ENCODE results near the gene FKBP3. TPM values are rescaled to one million over a fixed set of nuclear protein-coding genes. Genes with fewer than 3 reads are reported as not detected.

FKBP3 gene
- total RNA-seq, 1 experiment from 2014 or later = 94.2 TPM

- ChIA-PET CTCF (no interaction called here), POLR2A (no interaction called here)
- Mint-ChIP-seq H3K36me3 (ENCODE audit: insufficient read depth, unreplicated experiment) (peaks cover 76% of the 10 kb centered on the region), H3K27ac (ENCODE audit: unreplicated experiment) (no peak overlapping the region), H3K27me3 (ENCODE audit: insufficient read depth, unreplicated experiment) (no peaks in the 10 kb centered on the region), H3K4me3 (ENCODE audit: unreplicated experiment) (no peak overlapping the region), H3K9me3 (ENCODE audit: unreplicated experiment) (no peaks in the 10 kb centered on the region), H3K4me1 (ENCODE audit: low read depth, unreplicated experiment) (no peaks in the 10 kb centered on the region)
- Histone ChIP-seq H3K4me1 (no peaks in the 10 kb centered on the region), H3K36me3 (ENCODE audit: control insufficient read depth, insufficient read depth, low read length) (no peaks in the 10 kb centered on the region; the same call in none of the 2 replicates), H3K27me3 (replicated peaks; ENCODE audit: control insufficient read depth, insufficient read depth, low read length) (no peaks in the 10 kb centered on the region), H3K4me3 (ENCODE audit: low read depth, low read length) (no peak overlapping the region), H3K9me3 (no peaks in the 10 kb centered on the region)
- TF ChIP-seq CTCF (IDR thresholded peaks at IDR 0.05; ENCODE audit: insufficient read depth in 1 of 2, low read depth in 1 of 2, low read length in 1 of 2, severe bottlenecking in 1 of 2, unreplicated experiment in 1 of 2) = no peak
- intact Hi-C loops (cut with micrococcal nuclease; ENCODE audit: unreplicated experiment) = no loop called here
- no TSS peak for BruUV-seq (replicated peaks)
- DNase-seq = no peak
Measured at GRCh38 chr14:45123271-45123670, 11.0 kb downstream of the FKBP3 start.

- Histone ChIP-seq H3K4me3 (ENCODE audit: low read depth, low read length) (no peak overlapping the region), H3K36me3 (ENCODE audit: control insufficient read depth, insufficient read depth, low read length) (no peaks in the 10 kb centered on the region; the same call in 1 of the 2 replicates), H3K27me3 (replicated peaks; ENCODE audit: control insufficient read depth, insufficient read depth, low read length) (no peaks in the 10 kb centered on the region), H3K9me3 (no peaks in the 10 kb centered on the region), H3K4me1 (no peaks in the 10 kb centered on the region; the same call in 1 of the 2 replicates)
- no peaks in the 10 kb centered on the region for H3K9me3 Mint-ChIP-seq (ENCODE audit: unreplicated experiment)
- peaks cover 80% of the 10 kb centered on the region for H3K36me3 Mint-ChIP-seq (ENCODE audit: insufficient read depth, unreplicated experiment)
- no peak overlapping the region for H3K27ac Mint-ChIP-seq (ENCODE audit: unreplicated experiment)
- CTCF ChIA-PET = no interaction called here
- no peak for DNase-seq
- BruUV-seq (replicated peaks) = no TSS peak
- intact Hi-C loops (cut with micrococcal nuclease; ENCODE audit: unreplicated experiment) = no loop called here
- no peak overlapping the region for H3K4me3 Mint-ChIP-seq (ENCODE audit: unreplicated experiment)
- POLR2A ChIA-PET = no interaction called here
- no peaks in the 10 kb centered on the region for H3K27me3 Mint-ChIP-seq (ENCODE audit: insufficient read depth, unreplicated experiment)
- TF ChIP-seq CTCF (IDR thresholded peaks at IDR 0.05; ENCODE audit: insufficient read depth in 1 of 2, low read depth in 1 of 2, low read length in 1 of 2, severe bottlenecking in 1 of 2, unreplicated experiment in 1 of 2) = no peak
- no peaks in the 10 kb centered on the region for H3K4me1 Mint-ChIP-seq (ENCODE audit: low read depth, unreplicated experiment)
Measured at GRCh38 chr14:45120096-45120495, 14.2 kb downstream of the FKBP3 start.

GRCh38 chr14:45118594-45118993 lies 15.7 kb downstream of the FKBP3 start:
- Histone ChIP-seq H3K27me3 (replicated peaks; ENCODE audit: control insufficient read depth, insufficient read depth, low read length) (no peaks in the 10 kb centered on the region), H3K36me3 (ENCODE audit: control insufficient read depth, insufficient read depth, low read length) (no peaks in the 10 kb centered on the region; the same call in 1 of the 2 replicates), H3K4me3 (ENCODE audit: low read depth, low read length) (no peak overlapping the region), H3K9me3 (no peaks in the 10 kb centered on the region), H3K4me1 (peaks cover 14% of the 10 kb centered on the region)
- POLR2A ChIA-PET = no interaction called here
- Mint-ChIP-seq H3K27ac (ENCODE audit: unreplicated experiment) (no peak overlapping the region), H3K27me3 (ENCODE audit: insufficient read depth, unreplicated experiment) (no peaks in the 10 kb centered on the region), H3K9me3 (ENCODE audit: unreplicated experiment) (no peaks in the 10 kb centered on the region), H3K36me3 (ENCODE audit: insufficient read depth, unreplicated experiment) (peaks cover 74% of the 10 kb centered on the region), H3K4me1 (ENCODE audit: low read depth, unreplicated experiment) (peaks cover 5% of the 10 kb centered on the region), H3K4me3 (ENCODE audit: unreplicated experiment) (no peak overlapping the region)
- BruUV-seq (replicated peaks) = no TSS peak
- TF ChIP-seq CTCF (IDR thresholded peaks at IDR 0.05; ENCODE audit: insufficient read depth in 1 of 2, low read depth in 1 of 2, low read length in 1 of 2, severe bottlenecking in 1 of 2, unreplicated experiment in 1 of 2) = no peak
- intact Hi-C loops (cut with micrococcal nuclease; ENCODE audit: unreplicated experiment) = no loop called here
- no peak for DNase-seq
- CTCF ChIA-PET = no interaction called here
